HepG2 (cell line): ENCODE measurements around the gene ZDHHC19. TPM values are rescaled to one million over a fixed set of nuclear protein-coding genes. Genes with fewer than 3 reads are reported as not detected.

Experiments
- DNMT3B ChIP-seq: conservative IDR thresholded peaks from 2 replicates; pipeline ENCODE4 v1.6.1; 2016; ENCODE audit warnings: missing biosample characterization, control low read depth
- GFI1 ChIP-seq: sonication (generic); formaldehyde crosslinking; IDR thresholded peaks from 2 replicates; pipeline ENCODE4 v1.5.0; 2020; ENCODE audit warnings: missing genetic modification reagents, mild to moderate bottlenecking, borderline replicate concordance
- JARID2 ChIP-seq: sonication (generic); formaldehyde crosslinking; IDR thresholded peaks from 2 replicates; pipeline ENCODE4 v1.8.1; 2023; ENCODE audit warnings: missing genetic modification reagents, inconsistent platforms; ENCODE audit not compliant: insufficient replicate concordance
- MYNN ChIP-seq: sonication (generic); formaldehyde crosslinking; IDR thresholded peaks from 2 replicates; pipeline ENCODE4 v1.4.0; 2020; ENCODE audit warnings: mild to moderate bottlenecking, low read depth, missing genetic modification reagents
- NCOR1 ChIP-seq: fragments of 200-600 bp; sonication (generic); IDR thresholded peaks from 2 replicates; pipeline ENCODE4 v1.7.0; 2017; ENCODE audit warnings: antibody characterized with exemption, low read length, borderline replicate concordance
- NFKB2 ChIP-seq: sonication (generic); formaldehyde crosslinking; IDR thresholded peaks from 2 replicates; pipeline ENCODE4 v1.4.0; 2020; ENCODE audit warnings: missing genetic modification reagents, borderline replicate concordance
- POLR2G ChIP-seq: fragments of 200-400 bp; formaldehyde crosslinking; IDR thresholded peaks from 2 replicates; pipeline ENCODE4 v1.6.1; 2018; ENCODE audit warnings: mild to moderate bottlenecking, low read depth, low read length, moderate library complexity
- SMARCE1 ChIP-seq: fragments of 450-650 bp; IDR thresholded peaks from 2 replicates; pipeline ENCODE4 v1.6.1; 2017; ENCODE audit warnings: borderline replicate concordance
- ZNF331 ChIP-seq: sonication (generic); formaldehyde crosslinking; IDR thresholded peaks from 2 replicates; pipeline ENCODE4 v1.4.0; 2020; ENCODE audit warnings: missing genetic modification reagents
- ZNF891 ChIP-seq: sonication (generic); formaldehyde crosslinking; IDR thresholded peaks from 2 replicates; pipeline ENCODE4 v1.5.0; 2020; ENCODE audit warnings: mild to moderate bottlenecking, missing genetic modification reagents
- polyA plus RNA-seq, 8 experiments: library from polyadenylated mRNA; depleted of rRNA in 3 of 8; stranded (reverse) in 7 of 8; unstranded in 1 of 8; fragments of >200 nt; fragmentation: Illumina TruSeq in 4 of 8; extraction: Trizol in 4 of 8; gene quantifications; 2 replicates each; pipeline versions ENCODE4 v1.2.1 to v1.2.3, GENCODE V29; 2011 to 2016; ENCODE audit warnings: low read depth in 4 of 8, missing spikeins in 1 of 8, mixed read lengths in 1 of 8; ENCODE audit not compliant: insufficient read depth in 1 of 8
- total RNA-seq, 5 experiments: library from RNA; depleted of rRNA; stranded (reverse); fragments of >200 nt; fragmentation: Illumina TruSeq; extraction: Trizol; gene quantifications; 2 replicates each; pipeline ENCODE4 v1.2.3, GENCODE V29; 2016; ENCODE audit warnings: low read depth in 1 of 5
- TF ChIP-seq, protein P1 (sequence below): sonication (generic); formaldehyde crosslinking; IDR thresholded peaks from 2 replicates; pipeline ENCODE4 v1.4.0; 2020; ENCODE audit warnings: missing genetic modification reagents
- TF ChIP-seq, protein P2 (sequence below), 2 experiments: sonication (generic) in 1 of 2; formaldehyde crosslinking in 1 of 2; IDR thresholded peaks; 2 replicates each; pipeline versions ENCODE4 v1.6.1 to v1.9.0; 2014 to 2022; ENCODE audit warnings: antibody characterized with exemption in 1 of 2, borderline replicate concordance in 1 of 2, inconsistent platforms in 1 of 2, low read depth in 1 of 2, missing genetic modification reagents in 1 of 2
- TF ChIP-seq, protein P3 (sequence below): sonication (generic); formaldehyde crosslinking; IDR thresholded peaks from 2 replicates; pipeline ENCODE4 v1.4.0; 2020; ENCODE audit warnings: missing genetic modification reagents
- TF ChIP-seq, protein P4 (sequence below): IDR thresholded peaks from 2 replicates; pipeline ENCODE4 v1.6.1; 2016
- TF ChIP-seq, protein P5 (sequence below): sonication (generic); formaldehyde crosslinking; IDR thresholded peaks from 2 replicates; pipeline ENCODE4 v1.8.1; 2023; ENCODE audit warnings: mild to moderate bottlenecking, moderate library complexity, missing genetic modification reagents
- TF ChIP-seq, protein P6 (sequence below): sonication (generic); formaldehyde crosslinking; IDR thresholded peaks from 2 replicates; pipeline ENCODE4 v1.5.0; 2020; ENCODE audit warnings: mild to moderate bottlenecking, missing genetic modification reagents

ZDHHC19 gene
- total and polyA plus RNA-seq, 2 of the 13 experiments (the other 11 are each of a cell fraction or from before 2014, with no cell fraction given): 0.22 to 0.53 TPM

DNA sequence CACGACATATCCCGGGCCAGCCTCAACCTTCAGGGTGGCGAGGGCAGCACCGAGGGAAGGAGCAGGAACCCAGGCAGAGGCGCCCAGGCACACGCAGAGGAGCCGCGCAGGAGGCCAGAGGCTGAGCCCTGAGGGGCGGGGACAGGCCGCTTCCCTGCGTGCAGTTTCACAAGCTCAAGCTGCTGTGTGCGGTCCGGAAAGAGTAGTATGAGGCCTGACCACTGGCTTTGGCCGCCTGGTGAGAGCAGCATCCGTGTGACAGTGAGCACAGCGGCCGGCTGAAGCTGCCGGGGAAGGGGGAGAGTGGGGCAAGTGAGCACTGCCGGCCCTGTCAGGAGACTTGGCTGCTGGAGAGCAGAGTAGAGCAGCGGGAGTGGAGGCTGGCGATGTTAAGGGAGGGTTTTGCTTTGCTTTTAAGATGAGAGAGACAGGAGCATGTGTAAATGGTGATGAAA, 8.7 kb downstream of the ZDHHC19 start (continued):
- TF ChIP-seq, protein P1, sequence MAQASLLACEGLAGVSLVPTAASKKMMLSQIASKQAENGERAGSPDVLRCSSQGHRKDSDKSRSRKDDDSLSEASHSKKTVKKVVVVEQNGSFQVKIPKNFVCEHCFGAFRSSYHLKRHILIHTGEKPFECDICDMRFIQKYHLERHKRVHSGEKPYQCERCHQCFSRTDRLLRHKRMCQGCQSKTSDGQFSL (CRISPR knock-in tag): no peak
- TF ChIP-seq JARID2 (no peak), SMARCE1 (no peak), POLR2G (no peak), DNMT3B (CRISPR knock-in tag) (no peak), NCOR1 (no peak), MYNN (no peak), NFKB2 (CRISPR knock-in tag) (no peak; the same call in 1 of the 2 replicates), GFI1 (CRISPR knock-in tag) (no peak), ZNF331 (CRISPR knock-in tag) (0 out of 2 replicates have a peak, but pooled peaks have one; percentile 25), ZNF891 (0 out of 2 replicates have a peak, but pooled peaks have one; percentile 49)
- TF ChIP-seq, protein P2, sequence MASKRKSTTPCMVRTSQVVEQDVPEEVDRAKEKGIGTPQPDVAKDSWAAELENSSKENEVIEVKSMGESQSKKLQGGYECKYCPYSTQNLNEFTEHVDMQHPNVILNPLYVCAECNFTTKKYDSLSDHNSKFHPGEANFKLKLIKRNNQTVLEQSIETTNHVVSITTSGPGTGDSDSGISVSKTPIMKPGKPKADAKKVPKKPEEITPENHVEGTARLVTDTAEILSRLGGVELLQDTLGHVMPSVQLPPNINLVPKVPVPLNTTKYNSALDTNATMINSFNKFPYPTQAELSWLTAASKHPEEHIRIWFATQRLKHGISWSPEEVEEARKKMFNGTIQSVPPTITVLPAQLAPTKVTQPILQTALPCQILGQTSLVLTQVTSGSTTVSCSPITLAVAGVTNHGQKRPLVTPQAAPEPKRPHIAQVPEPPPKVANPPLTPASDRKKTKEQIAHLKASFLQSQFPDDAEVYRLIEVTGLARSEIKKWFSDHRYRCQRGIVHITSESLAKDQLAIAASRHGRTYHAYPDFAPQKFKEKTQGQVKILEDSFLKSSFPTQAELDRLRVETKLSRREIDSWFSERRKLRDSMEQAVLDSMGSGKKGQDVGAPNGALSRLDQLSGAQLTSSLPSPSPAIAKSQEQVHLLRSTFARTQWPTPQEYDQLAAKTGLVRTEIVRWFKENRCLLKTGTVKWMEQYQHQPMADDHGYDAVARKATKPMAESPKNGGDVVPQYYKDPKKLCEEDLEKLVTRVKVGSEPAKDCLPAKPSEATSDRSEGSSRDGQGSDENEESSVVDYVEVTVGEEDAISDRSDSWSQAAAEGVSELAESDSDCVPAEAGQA (IDR thresholded peaks at IDR 0.05; ENCODE audit: low read depth): no peak
- TF ChIP-seq, protein P2 (CRISPR knock-in tag; IDR thresholded peaks at IDR 0.05; ENCODE audit: borderline replicate concordance): no peak
- TF ChIP-seq, protein P3, sequence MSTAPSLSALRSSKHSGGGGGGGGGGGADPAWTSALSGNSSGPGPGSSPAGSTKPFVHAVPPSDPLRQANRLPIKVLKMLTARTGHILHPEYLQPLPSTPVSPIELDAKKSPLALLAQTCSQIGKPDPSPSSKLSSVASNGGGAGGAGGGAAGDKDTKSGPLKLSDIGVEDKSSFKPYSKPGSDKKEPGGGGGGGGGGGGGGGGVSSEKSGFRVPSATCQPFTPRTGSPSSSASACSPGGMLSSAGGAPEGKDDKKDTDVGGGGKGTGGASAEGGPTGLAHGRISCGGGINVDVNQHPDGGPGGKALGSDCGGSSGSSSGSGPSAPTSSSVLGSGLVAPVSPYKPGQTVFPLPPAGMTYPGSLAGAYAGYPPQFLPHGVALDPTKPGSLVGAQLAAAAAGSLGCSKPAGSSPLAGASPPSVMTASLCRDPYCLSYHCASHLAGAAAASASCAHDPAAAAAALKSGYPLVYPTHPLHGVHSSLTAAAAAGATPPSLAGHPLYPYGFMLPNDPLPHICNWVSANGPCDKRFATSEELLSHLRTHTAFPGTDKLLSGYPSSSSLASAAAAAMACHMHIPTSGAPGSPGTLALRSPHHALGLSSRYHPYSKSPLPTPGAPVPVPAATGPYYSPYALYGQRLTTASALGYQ (CRISPR knock-in tag): no peak
- TF ChIP-seq, protein P4, sequence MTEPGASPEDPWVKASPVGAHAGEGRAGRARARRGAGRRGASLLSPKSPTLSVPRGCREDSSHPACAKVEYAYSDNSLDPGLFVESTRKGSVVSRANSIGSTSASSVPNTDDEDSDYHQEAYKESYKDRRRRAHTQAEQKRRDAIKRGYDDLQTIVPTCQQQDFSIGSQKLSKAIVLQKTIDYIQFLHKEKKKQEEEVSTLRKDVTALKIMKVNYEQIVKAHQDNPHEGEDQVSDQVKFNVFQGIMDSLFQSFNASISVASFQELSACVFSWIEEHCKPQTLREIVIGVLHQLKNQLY (CRISPR knock-in tag): no peak
- TF ChIP-seq, protein P5, sequence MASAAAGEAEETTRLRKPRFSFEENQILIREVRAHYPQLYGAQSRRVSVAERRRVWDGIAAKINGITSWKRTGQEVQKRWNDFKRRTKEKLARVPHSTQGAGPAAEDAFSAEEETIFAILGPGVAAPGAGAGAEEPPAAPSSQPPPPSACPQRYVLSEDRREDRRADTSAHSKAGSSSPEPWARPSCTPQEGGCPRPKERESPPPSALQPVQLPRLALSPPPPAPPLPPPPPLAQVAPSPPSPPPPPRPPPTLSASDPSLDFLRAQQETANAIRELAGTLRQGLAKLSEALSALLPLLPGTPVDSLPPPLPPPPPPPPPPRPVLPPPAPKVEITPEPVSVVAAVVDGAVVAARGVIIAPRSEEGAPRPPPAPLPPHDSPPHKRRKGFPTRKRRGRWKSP (CRISPR knock-in tag): no peak
- TF ChIP-seq, protein P6, sequence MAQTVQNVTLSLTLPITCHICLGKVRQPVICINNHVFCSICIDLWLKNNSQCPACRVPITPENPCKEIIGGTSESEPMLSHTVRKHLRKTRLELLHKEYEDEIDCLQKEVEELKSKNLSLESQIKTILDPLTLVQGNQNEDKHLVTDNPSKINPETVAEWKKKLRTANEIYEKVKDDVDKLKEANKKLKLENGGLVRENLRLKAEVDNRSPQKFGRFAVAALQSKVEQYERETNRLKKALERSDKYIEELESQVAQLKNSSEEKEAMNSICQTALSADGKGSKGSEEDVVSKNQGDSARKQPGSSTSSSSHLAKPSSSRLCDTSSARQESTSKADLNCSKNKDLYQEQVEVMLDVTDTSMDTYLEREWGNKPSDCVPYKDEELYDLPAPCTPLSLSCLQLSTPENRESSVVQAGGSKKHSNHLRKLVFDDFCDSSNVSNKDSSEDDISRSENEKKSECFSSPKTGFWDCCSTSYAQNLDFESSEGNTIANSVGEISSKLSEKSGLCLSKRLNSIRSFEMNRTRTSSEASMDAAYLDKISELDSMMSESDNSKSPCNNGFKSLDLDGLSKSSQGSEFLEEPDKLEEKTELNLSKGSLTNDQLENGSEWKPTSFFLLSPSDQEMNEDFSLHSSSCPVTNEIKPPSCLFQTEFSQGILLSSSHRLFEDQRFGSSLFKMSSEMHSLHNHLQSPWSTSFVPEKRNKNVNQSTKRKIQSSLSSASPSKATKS (CRISPR knock-in tag): no peak
